K562 (cell line): ENCODE data around the gene TLE3. TPM values are rescaled to one million over a fixed set of nuclear protein-coding genes. Genes with fewer than 3 reads are reported as not detected.

ENCODE experiments used
- ATAC-seq: fragments of 200-7000 bp; cut with Tn5 transposase; 3 replicates; pipeline ENCODE4 v1.9.1; 2020; ENCODE audit warnings: moderate library complexity
- BruUV-seq: library from RNA; stranded (reverse); fragments of 400-500 nt; replicated peaks from 2 replicates; lab custom pipeline; 2021; lab: Mats Ljungman, UMichigan
- CTCF ChIA-PET: fragments of 300-600 bp; formaldehyde crosslinking; extraction: SDS; loops from one replicate; lab custom pipeline; 2021; ENCODE audit warnings: low intra/inter-chr PET ratio; lab: Yijun Ruan, JAX
- POLR2A ChIA-PET: fragments of 300-600, 350-650 bp; sonication (Branson Sonifier 250); formaldehyde crosslinking; extraction: SDS; loops from one replicate; lab custom pipeline; 2021; ENCODE audit warnings: antibody characterized with exemption, inconsistent platforms; lab: Yijun Ruan, JAX
- DNase-seq, 4 experiments: peaks; one replicate each; pipeline versions ENCODE4 v3.0.0 to v3.0.0-alpha.2; 2011 to 2018; ENCODE audit warnings: low spot score in 3 of 4, mixed read lengths in 3 of 4; ENCODE audit errors: extremely low read depth in 1 of 4
- FAIRE-seq: peaks from 2 replicates; lab custom pipeline; 2011; peaks lifted over from hg19 to GRCh38; lab: Jason Lieb, UNC
- H2AFZ ChIP-seq: 2 replicates; pipeline ENCODE4 v1.6.0; 2011; ENCODE audit warnings: low read depth, low read length, control low read depth, inconsistent platforms
- H3K27ac ChIP-seq: fragments of 200-600 bp; 3 replicates; pipeline ENCODE4 v1.8.0; 2011; ENCODE audit warnings: low read depth, mild to moderate bottlenecking, control low read depth, inconsistent platforms, low read length, moderate library complexity, mixed read lengths; ENCODE audit errors: extremely low read depth
- H3K27me3 ChIP-seq, 2 experiments: fragments of 300-600 bp in 1 of 2; 2 replicates in 1 of 2; 3 replicates in 1 of 2; pipeline versions ENCODE4 v1.6.0 to v1.8.0; 2011; ENCODE audit warnings: inconsistent platforms in 2 of 2, low read length in 2 of 2, mild to moderate bottlenecking in 1 of 2, mixed read lengths in 1 of 2, moderate library complexity in 1 of 2; ENCODE audit not compliant: control insufficient read depth in 2 of 2, insufficient read depth in 2 of 2
- H3K36me3 ChIP-seq: fragments of 300-600 bp; 3 replicates; pipeline ENCODE4 v1.8.0; 2011; ENCODE audit warnings: mild to moderate bottlenecking, low read length, inconsistent platforms; ENCODE audit not compliant: control insufficient read depth, insufficient read depth
- H3K4me1 ChIP-seq, 2 experiments: fragments of 200-600 bp in 1 of 2; replicated peaks in 1 of 2; 2 replicates in 1 of 2; 3 replicates in 1 of 2; pipeline versions ENCODE4 v1.5.1 to v1.8.0; 2011; ENCODE audit warnings: inconsistent platforms in 2 of 2, low read length in 2 of 2, mild to moderate bottlenecking in 1 of 2, mixed read lengths in 1 of 2, moderate library complexity in 1 of 2; ENCODE audit not compliant: control insufficient read depth in 2 of 2, insufficient read depth in 2 of 2
- H3K4me2 ChIP-seq: 2 replicates; pipeline ENCODE4 v1.6.1; 2011; ENCODE audit warnings: low read length, control low read depth, inconsistent platforms, mixed read lengths; ENCODE audit not compliant: insufficient read depth
- H3K4me3 ChIP-seq: fragments of 200-600 bp; sonication (generic), shearing (Covaris generic); 2 replicates; pipeline ENCODE4 v1.5.1; 2016; ENCODE audit warnings: control low read depth, inconsistent platforms
- H3K79me2 ChIP-seq: fragments of 200-600 bp; 3 replicates; pipeline ENCODE4 v1.8.0; 2011; ENCODE audit warnings: low read length, inconsistent platforms; ENCODE audit not compliant: control insufficient read depth, insufficient read depth
- H3K9ac ChIP-seq, 2 experiments: 2 replicates each; pipeline versions ENCODE4 v1.6.0 to v1.6.1; 2011; ENCODE audit warnings: low read depth in 2 of 2, low read length in 2 of 2, control low read depth in 1 of 2, inconsistent platforms in 1 of 2, mild to moderate bottlenecking in 1 of 2, mixed read lengths in 1 of 2; ENCODE audit not compliant: insufficient read depth in 1 of 2
- H3K9me1 ChIP-seq: one replicate; pipeline ENCODE4 v1.6.0; 2011; ENCODE audit warnings: inconsistent platforms, mild to moderate bottlenecking, low read length, moderate library complexity; ENCODE audit not compliant: control insufficient read depth, insufficient read depth
- H3K9me3 ChIP-seq: replicated peaks from 2 replicates; pipeline ENCODE4 v1.5.1; 2011; ENCODE audit warnings: low read depth, low read length, inconsistent platforms; ENCODE audit not compliant: control insufficient read depth, insufficient read depth
- H4K20me1 ChIP-seq: replicated peaks from 2 replicates; pipeline ENCODE4 v1.6.1; 2011; ENCODE audit warnings: low read length, inconsistent platforms, mixed read lengths; ENCODE audit not compliant: control insufficient read depth, insufficient read depth
- CHCHD3 ChIP-seq: fragments of 250-450 bp; sonication (Bioruptor Pico); IDR thresholded peaks from 2 replicates; pipeline ENCODE4 v2.1.2; 2022; ENCODE audit warnings: mild to moderate bottlenecking
- MAFF ChIP-seq: IDR thresholded peaks from 2 replicates; pipeline ENCODE4 v1.6.1; 2012; ENCODE audit warnings: low read length, improper control_type of control experiment
- MYBL2 ChIP-seq, 2 experiments: fragments of 450-650 bp in 1 of 2; sonication (generic) in 1 of 2; formaldehyde crosslinking in 1 of 2; IDR thresholded peaks; 2 replicates each; pipeline versions ENCODE4 v1.6.1 to v1.8.1; 2017 to 2022; ENCODE audit warnings: borderline replicate concordance in 1 of 2, inconsistent platforms in 1 of 2, low read depth in 1 of 2, mild to moderate bottlenecking in 1 of 2, missing genetic modification reagents in 1 of 2, moderate library complexity in 1 of 2
- NCOA1 ChIP-seq: fragments of 450-650 bp; IDR thresholded peaks from 2 replicates; pipeline ENCODE4 v1.6.1; 2016; ENCODE audit warnings: low read depth
- SMARCC2 ChIP-seq: fragments of 450-650 bp; IDR thresholded peaks from 2 replicates; pipeline ENCODE4 v1.6.1; 2017; ENCODE audit warnings: antibody characterized with exemption, moderate library complexity, mild to moderate bottlenecking, low read depth
- SNRNP70 ChIP-seq: fragments of 200-400 bp; formaldehyde crosslinking; optimal IDR thresholded peaks from 2 replicates; pipeline ENCODE3; 2017; ENCODE audit warnings: low read depth, low read length
- XRCC5 ChIP-seq: fragments of 200-400 bp; formaldehyde crosslinking; IDR thresholded peaks from 2 replicates; pipeline ENCODE4 v1.6.1; 2017; ENCODE audit warnings: low read depth, mild to moderate bottlenecking, low read length
- ZC3H8 ChIP-seq: fragments of 450-650 bp; IDR thresholded peaks from 2 replicates; pipeline ENCODE4 v1.6.1; 2017
- ZKSCAN1 ChIP-seq: fragments of 150-350 bp; IDR thresholded peaks from 2 replicates; pipeline ENCODE4 v1.6.1; 2016; ENCODE audit warnings: low read depth, low read length
- ZNF175 ChIP-seq: fragments of 200-800 bp; sonication (Bioruptor generic); IDR thresholded peaks from 2 replicates; pipeline ENCODE4 v1.6.1; 2016; ENCODE audit warnings: low read depth, mild to moderate bottlenecking, missing genetic modification characterization, missing compliant biosample characterization
- in situ Hi-C: fragments of 300-500 bp; cut with MboI; formaldehyde crosslinking; loops from 4 replicates; pipeline ENCODE4 v1.15.0; 2018; ENCODE audit warnings: inconsistent platforms, mixed read lengths
- intact Hi-C: fragments of 100-400 bp; cut with micrococcal nuclease; formaldehyde crosslinking; loops from 2 replicates; pipeline ENCODE4 v1.14.2; 2022
- polyA plus RNA-seq, 8 experiments: library from polyadenylated mRNA; depleted of rRNA in 4 of 8; stranded (reverse) in 5 of 8; unstranded in 3 of 8; fragments of >200 nt; fragmentation: Nextera tagmentation in 2 of 8; fragmentation: Illumina TruSeq in 1 of 8; extraction: Ambion mirVana in 2 of 8; extraction: Trizol in 1 of 8; gene quantifications; 2 replicates each; pipeline versions ENCODE4 v1.2.1 to v1.2.3, GENCODE V29; 2011 to 2014; ENCODE audit warnings: inconsistent platforms in 1 of 8, missing spikeins in 1 of 8
- total RNA-seq, 7 experiments: library from RNA; depleted of rRNA in 6 of 7; stranded (reverse); fragments of >200 nt in 6 of 7; fragmentation: Illumina TruSeq in 2 of 7; extraction: Trizol in 2 of 7; gene quantifications; 2 replicates each; pipeline versions ENCODE4 v1.2.1 to v1.2.3, GENCODE V29; 2011 to 2021; ENCODE audit warnings: low replicate concordance in 1 of 7
- TF ChIP-seq, protein P1 (sequence below): fragments of 450-650 bp; formaldehyde crosslinking; IDR thresholded peaks from 2 replicates; pipeline ENCODE4 v1.4.0; 2020; ENCODE audit warnings: mild to moderate bottlenecking, moderate library complexity
- TF ChIP-seq, protein P2 (sequence below): IDR thresholded peaks from 2 replicates; pipeline ENCODE4 v1.6.1; 2016; ENCODE audit warnings: missing genetic modification characterization, missing compliant biosample characterization
- TF ChIP-seq, protein P3 (sequence below): sonication (generic); formaldehyde crosslinking; IDR thresholded peaks from 2 replicates; pipeline ENCODE4 v1.5.0; 2020; ENCODE audit warnings: missing genetic modification reagents
- TF ChIP-seq, protein P4 (sequence below): fragments of 450-650 bp; IDR thresholded peaks from 2 replicates; pipeline ENCODE4 v1.6.1; 2018; ENCODE audit not compliant: partially characterized antibody

The TLE3 gene
- total and polyA plus RNA-seq, 9 of the 15 experiments (the other 6 are each of a cell fraction or from before 2014, with no cell fraction given), result 1.5 to 84.2 (median 14.1) TPM

DNA sequence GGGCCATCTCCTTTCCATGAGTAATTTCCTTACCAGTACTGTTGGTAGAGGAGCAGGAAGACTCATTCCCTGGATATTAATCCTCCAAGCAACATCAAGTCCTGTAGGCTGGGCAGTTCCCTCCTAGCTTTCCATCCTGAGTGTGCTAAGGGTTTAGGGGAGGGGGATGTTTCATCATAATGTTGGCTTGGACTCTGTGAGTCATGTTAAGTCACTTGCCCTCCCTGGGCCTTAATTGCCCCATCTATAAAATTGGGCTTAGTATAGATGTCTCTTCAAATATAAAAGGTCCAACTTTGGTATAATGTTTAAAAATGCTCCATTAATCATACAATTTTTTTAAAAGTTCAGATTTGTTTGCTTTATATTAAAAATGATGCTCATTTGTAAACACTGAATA, 52.7 kb downstream of the TLE3 start:
- Histone ChIP-seq H3K9ac (no peak overlapping the region), H2AFZ (no peak overlapping the region), H3K79me2 (no peaks in the 10 kb centered on the region), H3K27ac (no peak overlapping the region), H3K27me3 (no peaks in the 10 kb centered on the region), H4K20me1 (no peaks in the 10 kb centered on the region), H3K4me2 (no peak overlapping the region), H3K4me3 (no peak overlapping the region), H3K4me1 (peaks cover 0 to 3% of the 10 kb centered on the region in 2 experiments; a peak in 1 of 5 replicates), H3K9me1 (peaks cover 4% of the 10 kb centered on the region), H3K36me3 (peaks cover 19% of the 10 kb centered on the region; the same call in 2 of the 3 replicates), H3K9me3 (no peaks in the 10 kb centered on the region)
- FAIRE-seq (no peak), ATAC-seq (no peak), DNase-seq (no peak)
- intact Hi-C loops, result no loop called here
- POLR2A ChIA-PET, result interaction anchor here (1.2 kb wide), 1 partner anchor 25 kb away, joined by 6 read pairs; no protein-coding TSS in a partner anchor
- CTCF ChIA-PET, result no interaction called here
- in situ Hi-C loops, result no loop called here
- no TSS peak for BruUV-seq
- TF ChIP-seq, protein P1, sequence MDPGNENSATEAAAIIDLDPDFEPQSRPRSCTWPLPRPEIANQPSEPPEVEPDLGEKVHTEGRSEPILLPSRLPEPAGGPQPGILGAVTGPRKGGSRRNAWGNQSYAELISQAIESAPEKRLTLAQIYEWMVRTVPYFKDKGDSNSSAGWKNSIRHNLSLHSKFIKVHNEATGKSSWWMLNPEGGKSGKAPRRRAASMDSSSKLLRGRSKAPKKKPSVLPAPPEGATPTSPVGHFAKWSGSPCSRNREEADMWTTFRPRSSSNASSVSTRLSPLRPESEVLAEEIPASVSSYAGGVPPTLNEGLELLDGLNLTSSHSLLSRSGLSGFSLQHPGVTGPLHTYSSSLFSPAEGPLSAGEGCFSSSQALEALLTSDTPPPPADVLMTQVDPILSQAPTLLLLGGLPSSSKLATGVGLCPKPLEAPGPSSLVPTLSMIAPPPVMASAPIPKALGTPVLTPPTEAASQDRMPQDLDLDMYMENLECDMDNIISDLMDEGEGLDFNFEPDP (CRISPR knock-in tag), result no peak
- TF ChIP-seq MAFF (no peak), NCOA1 (no peak), XRCC5 (no peak), SMARCC2 (no peak), SNRNP70 (no peak), ZNF175 (CRISPR knock-in tag) (no peak), MYBL2 (IDR thresholded peaks at IDR 0.05; ENCODE audit: low read depth) (no peak), MYBL2 (CRISPR knock-in tag; IDR thresholded peaks at IDR 0.05; ENCODE audit: borderline replicate concordance) (no peak), ZC3H8 (no peak), CHCHD3 (CRISPR knock-in tag) (no peak), ZKSCAN1 (no peak)
- TF ChIP-seq, protein P2, sequence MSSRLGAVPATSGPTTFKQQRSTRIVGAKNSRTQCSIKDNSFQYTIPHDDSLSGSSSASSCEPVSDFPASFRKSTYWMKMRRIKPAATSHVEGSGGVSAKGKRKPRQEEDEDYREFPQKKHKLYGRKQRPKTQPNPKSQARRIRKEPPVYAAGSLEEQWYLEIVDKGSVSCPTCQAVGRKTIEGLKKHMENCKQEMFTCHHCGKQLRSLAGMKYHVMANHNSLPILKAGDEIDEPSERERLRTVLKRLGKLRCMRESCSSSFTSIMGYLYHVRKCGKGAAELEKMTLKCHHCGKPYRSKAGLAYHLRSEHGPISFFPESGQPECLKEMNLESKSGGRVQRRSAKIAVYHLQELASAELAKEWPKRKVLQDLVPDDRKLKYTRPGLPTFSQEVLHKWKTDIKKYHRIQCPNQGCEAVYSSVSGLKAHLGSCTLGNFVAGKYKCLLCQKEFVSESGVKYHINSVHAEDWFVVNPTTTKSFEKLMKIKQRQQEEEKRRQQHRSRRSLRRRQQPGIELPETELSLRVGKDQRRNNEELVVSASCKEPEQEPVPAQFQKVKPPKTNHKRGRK (tag), result no peak
- TF ChIP-seq, protein P3, sequence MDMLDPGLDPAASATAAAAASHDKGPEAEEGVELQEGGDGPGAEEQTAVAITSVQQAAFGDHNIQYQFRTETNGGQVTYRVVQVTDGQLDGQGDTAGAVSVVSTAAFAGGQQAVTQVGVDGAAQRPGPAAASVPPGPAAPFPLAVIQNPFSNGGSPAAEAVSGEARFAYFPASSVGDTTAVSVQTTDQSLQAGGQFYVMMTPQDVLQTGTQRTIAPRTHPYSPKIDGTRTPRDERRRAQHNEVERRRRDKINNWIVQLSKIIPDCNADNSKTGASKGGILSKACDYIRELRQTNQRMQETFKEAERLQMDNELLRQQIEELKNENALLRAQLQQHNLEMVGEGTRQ (CRISPR knock-in tag), result no peak
- TF ChIP-seq, protein P4, sequence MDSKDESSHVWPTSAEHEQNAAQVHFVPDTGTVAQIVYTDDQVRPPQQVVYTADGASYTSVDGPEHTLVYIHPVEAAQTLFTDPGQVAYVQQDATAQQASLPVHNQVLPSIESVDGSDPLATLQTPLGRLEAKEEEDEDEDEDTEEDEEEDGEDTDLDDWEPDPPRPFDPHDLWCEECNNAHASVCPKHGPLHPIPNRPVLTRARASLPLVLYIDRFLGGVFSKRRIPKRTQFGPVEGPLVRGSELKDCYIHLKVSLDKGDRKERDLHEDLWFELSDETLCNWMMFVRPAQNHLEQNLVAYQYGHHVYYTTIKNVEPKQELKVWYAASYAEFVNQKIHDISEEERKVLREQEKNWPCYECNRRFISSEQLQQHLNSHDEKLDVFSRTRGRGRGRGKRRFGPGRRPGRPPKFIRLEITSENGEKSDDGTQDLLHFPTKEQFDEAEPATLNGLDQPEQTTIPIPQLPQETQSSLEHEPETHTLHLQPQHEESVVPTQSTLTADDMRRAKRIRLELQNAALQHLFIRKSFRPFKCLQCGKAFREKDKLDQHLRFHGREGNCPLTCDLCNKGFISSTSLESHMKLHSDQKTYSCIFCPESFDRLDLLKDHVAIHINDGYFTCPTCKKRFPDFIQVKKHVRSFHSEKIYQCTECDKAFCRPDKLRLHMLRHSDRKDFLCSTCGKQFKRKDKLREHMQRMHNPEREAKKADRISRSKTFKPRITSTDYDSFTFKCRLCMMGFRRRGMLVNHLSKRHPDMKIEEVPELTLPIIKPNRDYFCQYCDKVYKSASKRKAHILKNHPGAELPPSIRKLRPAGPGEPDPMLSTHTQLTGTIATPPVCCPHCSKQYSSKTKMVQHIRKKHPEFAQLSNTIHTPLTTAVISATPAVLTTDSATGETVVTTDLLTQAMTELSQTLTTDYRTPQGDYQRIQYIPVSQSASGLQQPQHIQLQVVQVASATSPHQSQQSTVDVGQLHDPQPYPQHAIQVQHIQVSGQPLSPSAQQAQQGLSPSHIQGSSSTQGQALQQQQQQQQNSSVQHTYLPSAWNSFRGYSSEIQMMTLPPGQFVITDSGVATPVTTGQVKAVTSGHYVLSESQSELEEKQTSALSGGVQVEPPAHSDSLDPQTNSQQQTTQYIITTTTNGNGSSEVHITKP, result no peak
